SH-SY5Y (cell line): ENCODE data around the gene SNTG2.

Source experiments
- GATA2 ChIP-seq: IDR thresholded peaks from 2 replicates; pipeline ENCODE4 v1.6.1; 2011; ENCODE audit warnings: mild to moderate bottlenecking, low read depth, low read length
- GATA3 ChIP-seq: IDR thresholded peaks from 2 replicates; pipeline ENCODE4 v1.6.1; 2011; ENCODE audit warnings: low read depth, mild to moderate bottlenecking, low read length, moderate library complexity

- no peak for TF ChIP-seq GATA2
- no peak for TF ChIP-seq GATA3
Observed at GRCh38 chr2:1157107-1157506, 206.5 kb downstream of the SNTG2 start.
